Activated gamma-delta T cell treated with anti-CD3 and anti-CD28 coated beads, Interleukin-2, amount 50 U/mL, for 16 hours (primary cell): ENCODE results near the gene SNX19.

Source experiments
- DNase-seq: peaks from one replicate; pipeline ENCODE4 v3.0.0-alpha.2; 2020; ENCODE audit warnings: low read depth

Gene SNX19

GRCh38 chr11:130846606-130847005 lies 69.7 kb downstream of the SNX19 start:
- DNase-seq: no peak

- no peak for DNase-seq
These were observed 74.3 kb downstream of the SNX19 start for GRCh38 chr11:130842001-130842400.

- no peak for DNase-seq
These were observed 75.6 kb downstream of the SNX19 start for GRCh38 chr11:130840679-130841078.

GRCh38 chr11:130839981-130840666 lies 76.2 kb downstream of the SNX19 start:
- DNase-seq: no peak

GRCh38 chr11:130837194-130837593 lies 79.1 kb downstream of the SNX19 start:
- DNase-seq: no peak

DNA sequence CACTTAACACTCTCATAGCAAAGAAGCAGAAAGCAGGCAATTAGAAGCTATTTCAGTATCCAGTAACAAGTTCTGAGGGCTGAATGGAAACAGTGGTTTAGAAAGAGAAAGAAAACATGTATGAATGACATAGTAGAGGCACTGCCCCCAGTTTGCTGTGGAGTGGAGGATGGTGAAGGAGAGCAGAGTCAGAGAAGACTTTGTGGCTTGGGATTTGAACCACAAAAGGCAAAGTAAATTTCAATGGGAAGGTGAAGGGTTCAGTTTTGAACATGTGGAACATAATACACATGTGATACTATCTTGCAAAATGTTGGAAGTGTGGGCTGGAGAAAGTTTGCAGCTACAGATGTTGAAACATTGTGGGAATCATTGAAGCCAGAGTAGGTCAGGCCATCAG lies 81.4 kb downstream of the SNX19 start:
- no peak for DNase-seq

GRCh38 chr11:130832566-130833425 lies 83.5 kb downstream of the SNX19 start:
- DNase-seq: no peak

GRCh38 chr11:130831976-130832375 lies 84.3 kb downstream of the SNX19 start:
- DNase-seq: no peak

- DNase-seq: no peak
These were observed 84.8 kb downstream of the SNX19 start for GRCh38 chr11:130831506-130831905.

GRCh38 chr11:130830566-130830965 lies 85.7 kb downstream of the SNX19 start:
- no peak for DNase-seq

DNA sequence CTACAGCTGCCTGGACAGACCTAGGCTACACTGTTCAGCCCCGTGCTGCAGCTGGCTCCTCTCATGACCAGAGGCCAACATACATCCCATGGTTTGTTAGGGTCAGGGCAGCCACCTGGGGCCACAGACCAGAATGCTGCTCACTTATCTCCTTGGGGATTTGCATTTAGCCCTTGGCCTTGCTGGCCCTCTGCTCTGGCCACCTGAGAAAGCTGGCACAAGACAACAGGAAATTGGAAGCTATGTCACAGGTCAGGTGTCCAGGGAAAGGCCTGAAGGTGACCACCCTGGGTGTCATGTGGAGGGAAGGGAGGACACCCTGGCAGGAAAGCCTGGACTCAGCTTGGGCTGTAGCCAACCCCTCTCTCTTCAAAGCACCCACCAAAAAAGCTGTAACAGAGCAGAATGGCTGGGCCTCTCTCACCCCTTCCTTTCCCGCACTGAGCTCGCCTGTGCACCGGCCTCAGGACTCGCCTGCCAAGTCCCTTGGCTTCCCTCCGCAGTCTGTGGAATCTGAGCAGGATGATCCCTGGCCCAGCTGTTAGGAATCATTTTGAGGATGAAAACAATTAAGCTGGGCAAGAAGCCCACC lies 86.3 kb downstream of the SNX19 start:
- no peak for DNase-seq

- DNase-seq: no peak
These were observed 87.5 kb downstream of the SNX19 start for GRCh38 chr11:130828741-130829140.

DNA sequence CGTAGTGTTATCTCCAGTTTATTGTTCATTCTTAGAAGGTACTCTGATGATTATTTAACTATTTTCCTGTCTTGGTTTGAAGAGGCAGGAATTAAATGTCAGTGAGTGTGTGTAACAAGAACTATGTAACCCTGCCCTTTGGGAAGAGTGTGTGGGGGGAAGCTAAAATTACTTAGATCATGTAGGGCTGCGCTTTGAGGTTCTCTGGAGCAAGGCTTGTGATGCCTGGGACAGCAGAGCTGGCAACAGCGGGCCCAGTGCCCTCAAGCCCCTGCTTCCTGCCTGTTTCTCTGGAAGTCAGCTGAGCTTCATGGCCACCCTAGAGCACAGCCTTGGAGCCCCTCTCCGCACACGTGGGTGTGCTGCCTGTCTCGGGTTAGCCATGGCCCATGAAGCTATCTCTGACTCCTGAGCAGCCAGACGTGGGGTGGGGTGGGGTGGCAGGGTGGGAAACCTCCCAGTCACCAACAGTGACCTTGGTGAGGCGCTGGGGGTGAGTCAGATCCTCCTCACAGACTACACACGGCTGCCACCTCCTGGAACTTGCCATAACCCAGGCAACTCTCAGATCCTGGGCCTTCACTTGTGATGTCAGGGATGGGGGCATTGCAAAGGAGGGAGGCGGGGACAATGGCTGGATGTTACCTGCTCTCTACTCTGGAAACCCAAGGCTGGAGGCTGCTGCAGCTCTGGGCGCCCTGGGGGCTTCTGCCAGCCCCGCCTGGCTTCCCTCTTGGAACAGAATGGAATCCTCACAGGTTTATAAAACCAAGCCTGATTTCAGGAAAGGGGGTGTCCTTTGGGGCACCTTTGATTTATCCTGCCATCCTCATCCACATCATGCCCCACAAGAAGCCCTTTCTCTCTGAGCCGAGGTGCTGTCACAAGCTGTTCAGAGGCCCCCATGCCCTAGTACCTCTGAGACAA lies 88.6 kb downstream of the SNX19 start:
- no peak for DNase-seq

DNA sequence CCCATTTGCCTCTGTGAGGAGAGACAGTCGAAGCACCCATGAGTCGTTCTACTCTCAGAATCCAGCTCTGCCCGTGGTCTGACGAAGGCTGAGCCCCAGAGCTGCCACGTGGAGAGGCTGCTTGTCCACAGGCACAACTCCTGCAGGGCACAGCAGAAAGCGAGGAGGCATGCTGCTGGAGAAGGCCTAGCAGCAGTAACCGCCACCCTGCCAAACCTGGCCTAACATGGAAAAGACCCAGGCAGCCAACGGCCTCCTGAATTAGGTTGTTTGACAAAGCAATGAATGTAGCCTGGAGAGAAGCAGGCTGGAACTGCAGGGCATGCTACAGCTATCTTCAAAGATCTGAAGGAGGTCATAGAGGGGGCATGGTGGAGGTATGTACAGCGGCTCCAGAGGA lies 89.7 kb downstream of the SNX19 start:
- no peak for DNase-seq

- DNase-seq: no peak
These were observed 90.3 kb downstream of the SNX19 start for GRCh38 chr11:130825983-130826382.

- no peak for DNase-seq
These were observed 90.7 kb downstream of the SNX19 start for GRCh38 chr11:130825561-130825960.
